K562 (cell line): ENCODE results near the gene OR10R2. TPM values are rescaled to one million over a fixed set of nuclear protein-coding genes. Genes with fewer than 3 reads are reported as not detected.

ENCODE experiments used
- CEBPZ ChIP-seq: fragments of 150-350 bp; IDR thresholded peaks from 2 replicates; pipeline ENCODE4 v1.6.1; 2014; ENCODE audit warnings: low read depth, mild to moderate bottlenecking, low read length, borderline replicate concordance
- MCM7 ChIP-seq, 2 experiments: fragments of 450-650 bp; IDR thresholded peaks; 2 replicates each; pipeline ENCODE4 v1.6.1; 2016 to 2018
- MTA3 ChIP-seq: fragments of 450-650 bp; formaldehyde crosslinking; IDR thresholded peaks from 2 replicates; pipeline ENCODE4 v1.6.1; 2017; ENCODE audit warnings: mild to moderate bottlenecking, borderline replicate concordance
- polyA plus RNA-seq, 8 experiments: library from polyadenylated mRNA; depleted of rRNA in 4 of 8; stranded (reverse) in 5 of 8; unstranded in 3 of 8; fragments of >200 nt; fragmentation: Nextera tagmentation in 2 of 8; fragmentation: Illumina TruSeq in 1 of 8; extraction: Ambion mirVana in 2 of 8; extraction: Trizol in 1 of 8; gene quantifications; 2 replicates each; pipeline versions ENCODE4 v1.2.1 to v1.2.3, GENCODE V29; 2011 to 2014; ENCODE audit warnings: inconsistent platforms in 1 of 8, missing spikeins in 1 of 8
- total RNA-seq, 7 experiments: library from RNA; depleted of rRNA in 6 of 7; stranded (reverse); fragments of >200 nt in 6 of 7; fragmentation: Illumina TruSeq in 2 of 7; extraction: Trizol in 2 of 7; gene quantifications; 2 replicates each; pipeline versions ENCODE4 v1.2.1 to v1.2.3, GENCODE V29; 2011 to 2021; ENCODE audit warnings: low replicate concordance in 1 of 7
- TF ChIP-seq, protein P1 (sequence below), 2 experiments: fragments of 450-650 bp in 1 of 2; IDR thresholded peaks; 2 replicates each; pipeline ENCODE4 v1.6.1; 2011 to 2017; ENCODE audit warnings: low read depth in 2 of 2, antibody characterized with exemption in 1 of 2, borderline replicate concordance in 1 of 2, low read length in 1 of 2, mild to moderate bottlenecking in 1 of 2, mixed read lengths in 1 of 2; ENCODE audit not compliant: control insufficient read depth in 1 of 2

OR10R2 gene
- total and polyA plus RNA-seq, 9 of the 15 experiments (the other 6 are each of a cell fraction or from before 2014, with no cell fraction given), result not detected

DNA sequence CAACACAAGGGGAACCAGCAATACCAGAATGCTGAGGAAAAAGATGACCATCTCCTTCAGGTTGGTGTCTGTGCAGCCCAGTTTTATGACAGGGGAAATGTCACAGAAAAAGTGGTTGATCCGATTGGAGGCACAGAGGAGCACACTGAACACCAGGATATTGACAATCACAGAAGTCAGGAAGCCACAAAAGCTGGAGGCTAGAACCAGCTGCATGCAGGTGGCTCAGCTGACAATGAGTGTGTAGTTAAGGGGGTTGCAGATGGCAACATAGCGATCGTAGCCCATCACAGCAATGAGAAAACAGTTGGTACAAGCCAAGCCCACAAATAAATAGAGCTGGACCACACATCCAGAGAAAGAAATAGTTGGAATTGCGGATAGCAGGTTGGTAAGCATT lies 26.6 kb upstream of the OR10R2 start (continued):
- TF ChIP-seq CEBPZ (no peak), MTA3 (no peak), MCM7 (IDR thresholded peaks at IDR 0.05) (no peak)
- TF ChIP-seq, protein P1, sequence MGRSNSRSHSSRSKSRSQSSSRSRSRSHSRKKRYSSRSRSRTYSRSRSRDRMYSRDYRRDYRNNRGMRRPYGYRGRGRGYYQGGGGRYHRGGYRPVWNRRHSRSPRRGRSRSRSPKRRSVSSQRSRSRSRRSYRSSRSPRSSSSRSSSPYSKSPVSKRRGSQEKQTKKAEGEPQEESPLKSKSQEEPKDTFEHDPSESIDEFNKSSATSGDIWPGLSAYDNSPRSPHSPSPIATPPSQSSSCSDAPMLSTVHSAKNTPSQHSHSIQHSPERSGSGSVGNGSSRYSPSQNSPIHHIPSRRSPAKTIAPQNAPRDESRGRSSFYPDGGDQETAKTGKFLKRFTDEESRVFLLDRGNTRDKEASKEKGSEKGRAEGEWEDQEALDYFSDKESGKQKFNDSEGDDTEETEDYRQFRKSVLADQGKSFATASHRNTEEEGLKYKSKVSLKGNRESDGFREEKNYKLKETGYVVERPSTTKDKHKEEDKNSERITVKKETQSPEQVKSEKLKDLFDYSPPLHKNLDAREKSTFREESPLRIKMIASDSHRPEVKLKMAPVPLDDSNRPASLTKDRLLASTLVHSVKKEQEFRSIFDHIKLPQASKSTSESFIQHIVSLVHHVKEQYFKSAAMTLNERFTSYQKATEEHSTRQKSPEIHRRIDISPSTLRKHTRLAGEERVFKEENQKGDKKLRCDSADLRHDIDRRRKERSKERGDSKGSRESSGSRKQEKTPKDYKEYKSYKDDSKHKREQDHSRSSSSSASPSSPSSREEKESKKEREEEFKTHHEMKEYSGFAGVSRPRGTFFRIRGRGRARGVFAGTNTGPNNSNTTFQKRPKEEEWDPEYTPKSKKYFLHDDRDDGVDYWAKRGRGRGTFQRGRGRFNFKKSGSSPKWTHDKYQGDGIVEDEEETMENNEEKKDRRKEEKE (IDR thresholded peaks at IDR 0.05; ENCODE audit: borderline replicate concordance in 1 of 2, control insufficient read depth in 1 of 2, low read depth in 2 of 2, low read length in 1 of 2), result no peak
